ENCODE measurements around the gene ARHGAP10.

The ARHGAP10 gene

GRCh38 chr4:147731580-147732517 is at the start of gene ARHGAP10:
Gene ARHGAP10, plus strand, starts transcription at chr4:147732088. Its CDS starts 214 bp downstream, at chr4:147732302.
- DNase-seq, result peak; percentile 72

DNA sequence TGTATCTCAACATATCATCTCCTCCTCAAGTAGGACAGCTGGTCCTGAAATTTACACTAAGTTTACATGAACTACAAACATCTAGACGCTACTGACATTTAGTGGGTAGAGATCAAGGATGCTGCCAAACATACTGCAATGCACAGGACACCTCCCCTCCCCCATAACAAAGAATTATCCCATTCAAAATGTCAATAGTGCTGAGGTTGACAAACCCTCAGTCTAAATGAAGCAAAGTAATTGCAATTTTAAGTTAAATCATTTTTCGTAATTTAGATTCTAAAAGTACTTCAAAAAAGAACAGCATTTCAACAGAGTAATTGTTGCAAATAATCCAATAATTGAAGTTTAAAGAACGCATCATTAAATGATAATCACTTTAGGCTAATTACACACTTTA is 49.1 kb upstream of the ARHGAP10 start:
- DNase-seq, result no peak

GRCh38 chr4:147683188-147683591 is 48.7 kb upstream of the ARHGAP10 start:
- no peak for DNase-seq

DNA sequence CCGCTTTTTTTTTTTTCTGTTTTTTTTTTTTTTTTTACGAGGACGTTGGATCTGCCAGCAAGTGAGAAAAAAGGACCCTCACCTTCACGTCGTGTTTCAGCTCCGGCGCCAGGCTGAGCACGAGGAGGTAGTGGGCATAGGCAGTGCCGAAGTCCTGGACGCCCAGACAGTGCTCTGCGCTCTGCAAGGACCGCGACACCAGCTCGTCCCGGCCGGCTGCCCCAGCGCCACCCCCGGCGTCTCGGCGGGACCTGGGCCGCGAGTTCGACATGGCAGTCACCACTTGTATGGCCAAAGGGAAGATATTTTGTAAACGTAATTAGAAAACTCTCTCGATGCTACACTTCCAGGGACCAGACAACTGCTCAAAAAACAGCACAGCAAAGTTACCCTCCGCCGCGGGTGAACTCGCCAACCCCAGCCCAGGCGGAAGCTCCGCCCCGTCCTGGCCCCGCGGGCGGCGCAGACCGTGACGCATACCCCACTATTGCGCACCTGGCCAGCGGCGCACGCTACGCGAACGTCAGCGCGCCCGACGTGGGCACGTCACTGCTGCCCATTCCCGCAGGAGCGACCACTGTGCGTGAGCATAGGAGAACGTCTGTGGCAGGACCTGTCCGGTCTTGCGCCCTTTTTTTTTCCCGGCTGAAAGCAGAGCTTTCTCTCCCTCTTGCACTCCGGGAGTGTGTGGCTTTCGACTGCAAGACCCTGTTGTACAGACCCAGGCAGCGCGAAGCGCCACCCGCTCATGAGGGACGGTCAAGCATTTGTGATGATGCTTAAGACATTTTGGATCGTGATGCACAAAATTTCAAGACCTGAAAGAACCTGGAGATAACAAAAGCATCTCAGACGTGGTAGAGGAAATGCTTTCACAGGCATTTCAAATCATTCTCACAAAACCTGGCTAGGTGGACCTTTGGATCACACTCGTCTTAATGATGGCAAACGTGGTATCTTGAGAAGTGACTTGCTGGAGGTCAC is 47.9 kb upstream of the ARHGAP10 start, which contains the start of gene PRMT9:
Gene PRMT9, minus strand, starts transcription at position 447 of the 984 bp plus-strand sequence. Its CDS starts 176 bp downstream, at position 271.
- peak; percentile 87 for DNase-seq

DNA sequence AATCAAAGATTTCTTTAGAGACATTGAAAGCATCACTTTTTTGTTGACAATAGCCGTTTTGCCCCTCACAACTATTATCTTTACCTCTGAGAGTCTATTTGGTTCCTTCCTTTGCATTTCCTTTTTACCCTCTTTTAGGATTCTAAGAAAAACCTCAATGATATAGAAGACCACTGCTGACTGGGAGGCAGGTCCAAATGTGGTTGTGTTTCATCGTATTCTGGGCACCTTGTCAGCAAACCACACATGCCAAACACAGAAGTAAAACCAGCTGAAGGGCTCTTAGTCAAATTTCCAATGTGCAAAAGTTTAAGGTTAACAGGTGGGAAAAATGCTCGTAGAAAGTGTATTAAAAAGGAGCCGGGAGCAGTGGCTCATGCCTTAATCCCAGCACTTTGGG is 42.8 kb upstream of the ARHGAP10 start:
- DNase-seq, result no peak

- no peak for DNase-seq
Observed at GRCh38 chr4:147691820-147692219, 40.1 kb upstream of the ARHGAP10 start.

DNA sequence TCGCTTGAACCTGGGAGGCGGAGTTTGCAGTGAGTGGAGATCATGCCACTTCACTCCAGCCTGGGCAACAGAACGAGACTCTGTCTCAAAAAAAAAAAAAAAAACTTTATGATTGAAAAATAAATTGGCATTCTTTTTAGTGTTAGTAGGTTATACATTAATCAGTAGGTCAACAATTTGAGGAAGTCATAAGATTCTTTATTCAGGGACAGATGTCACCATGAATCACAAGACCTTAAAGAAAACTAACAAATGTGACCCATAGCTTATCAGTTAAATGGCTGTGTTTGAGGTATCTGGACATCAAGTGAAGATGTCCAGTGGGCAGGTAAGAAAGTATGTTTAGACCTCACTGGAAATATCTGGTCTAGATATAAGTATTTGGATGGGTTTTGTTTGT is 38.7 kb upstream of the ARHGAP10 start:
- no peak for DNase-seq

- DNase-seq, result no peak
Observed at GRCh38 chr4:147696866-147697265, 35.0 kb upstream of the ARHGAP10 start.

GRCh38 chr4:147704846-147705245 is 27.0 kb upstream of the ARHGAP10 start:
- no peak for DNase-seq

GRCh38 chr4:147707892-147708672 is 23.8 kb upstream of the ARHGAP10 start:
- peak; percentile 56 for DNase-seq

DNA sequence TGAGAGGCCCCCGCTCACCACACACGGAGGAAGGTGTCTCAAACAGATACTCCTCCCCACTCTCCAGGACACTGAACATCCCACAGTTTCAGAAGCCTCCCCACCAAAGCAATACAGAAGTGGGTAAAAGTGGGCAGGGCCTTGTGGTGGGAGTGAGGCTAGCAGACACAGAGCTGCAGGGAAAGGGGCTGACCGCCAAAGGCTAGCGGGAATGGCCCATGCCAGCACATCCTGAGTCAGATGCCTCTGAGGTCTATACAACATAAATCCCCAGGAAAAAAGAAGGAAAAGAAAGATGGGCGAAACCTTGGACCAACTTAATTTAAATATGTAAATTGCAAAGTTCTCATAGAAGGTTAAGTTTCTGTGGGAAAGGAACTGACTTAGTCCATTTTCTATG is 21.9 kb upstream of the ARHGAP10 start:
- no peak for DNase-seq

DNA sequence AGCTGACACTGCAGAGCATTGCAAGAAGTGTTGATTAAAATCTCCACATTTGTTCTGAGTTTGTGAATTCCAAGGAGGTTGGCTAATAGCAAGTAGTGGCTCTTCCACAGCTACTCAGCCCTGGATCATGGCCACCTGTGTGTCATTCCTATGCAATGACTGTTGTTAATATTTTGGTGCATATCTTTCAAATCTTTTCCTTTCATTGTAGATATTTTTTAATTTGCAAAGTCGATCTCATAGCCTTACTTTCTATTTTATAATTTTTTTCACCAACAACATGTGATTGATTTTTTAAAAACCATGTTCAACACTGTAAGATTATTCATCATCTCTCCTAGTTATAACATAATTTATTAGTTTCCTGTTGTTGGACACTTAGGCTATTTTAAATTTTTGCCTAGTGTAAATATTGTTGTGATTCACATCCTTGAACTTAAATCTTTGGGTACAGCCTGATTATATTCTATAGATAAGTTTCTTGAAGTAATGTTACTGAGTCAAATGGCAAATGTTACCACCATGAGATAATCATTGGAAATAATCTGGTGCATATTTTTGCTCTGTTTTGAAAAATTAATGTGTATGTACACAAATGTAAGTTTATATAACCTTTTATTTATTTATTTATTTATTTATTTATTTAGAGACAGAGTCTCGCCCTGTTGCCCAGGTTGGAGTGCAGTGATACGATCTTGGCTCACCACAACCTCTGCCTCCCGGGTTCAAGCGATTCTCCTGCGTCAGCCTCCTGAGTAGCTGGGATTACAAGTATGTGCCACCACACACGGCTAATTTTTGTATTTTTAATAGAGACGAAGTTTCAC is 17.1 kb upstream of the ARHGAP10 start:
- no peak for DNase-seq

DNA sequence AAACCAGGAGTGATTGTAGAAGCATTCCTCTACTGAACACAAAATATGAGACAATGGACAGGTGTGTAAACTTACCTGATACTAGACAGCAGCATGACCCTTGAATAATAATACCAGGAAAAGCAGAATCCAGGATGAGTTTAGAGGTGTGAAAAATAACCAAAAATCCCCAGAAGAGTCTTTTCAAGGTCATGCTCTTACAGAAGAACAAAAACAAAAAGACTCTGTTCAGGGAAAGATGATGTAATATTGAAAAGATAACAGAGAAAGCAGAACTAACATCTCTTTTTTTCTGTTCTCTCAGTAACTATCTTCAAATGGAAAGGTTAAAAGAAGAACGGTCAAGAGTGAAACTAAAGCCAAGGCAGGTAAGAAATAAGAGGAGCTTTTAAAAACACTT is 14.0 kb upstream of the ARHGAP10 start:
- no peak for DNase-seq

- no peak for DNase-seq
Observed at GRCh38 chr4:147723326-147723725, 8.6 kb upstream of the ARHGAP10 start.

DNA sequence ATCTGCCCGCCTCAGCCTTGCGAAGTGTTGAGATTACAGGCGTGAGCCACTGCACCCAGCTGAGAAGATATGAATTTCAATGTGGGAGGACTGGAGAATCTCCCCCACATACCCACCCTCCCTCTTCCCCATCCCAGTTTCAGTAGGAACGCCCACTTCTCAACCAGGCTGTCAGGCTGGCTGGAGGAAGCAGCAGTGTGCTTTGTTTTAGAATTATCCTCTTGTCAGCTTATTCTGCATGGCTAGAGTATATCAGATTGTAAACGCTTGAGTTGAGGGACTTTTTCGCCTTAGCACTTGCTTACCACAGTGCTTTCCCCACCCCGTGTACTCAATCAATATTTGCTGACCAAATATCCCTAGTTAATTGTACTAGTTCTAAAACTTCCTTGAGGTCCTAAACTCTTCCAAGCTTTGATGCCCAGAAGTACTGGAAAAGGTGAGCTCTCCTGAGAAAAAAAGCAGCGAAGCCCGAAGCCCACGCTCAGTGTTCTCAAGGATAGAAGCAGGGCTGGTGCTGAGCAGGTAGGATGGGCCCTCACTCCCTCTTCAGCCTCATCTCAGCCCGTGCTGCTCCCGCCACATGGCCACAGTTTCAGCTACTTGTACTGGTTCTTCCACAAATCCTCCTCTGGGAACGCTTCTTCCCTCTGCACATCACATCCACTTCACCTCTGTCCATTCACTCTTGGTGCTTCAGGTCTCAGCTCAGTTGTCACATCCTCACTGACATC is 7.3 kb upstream of the ARHGAP10 start:
- no peak for DNase-seq

DNA sequence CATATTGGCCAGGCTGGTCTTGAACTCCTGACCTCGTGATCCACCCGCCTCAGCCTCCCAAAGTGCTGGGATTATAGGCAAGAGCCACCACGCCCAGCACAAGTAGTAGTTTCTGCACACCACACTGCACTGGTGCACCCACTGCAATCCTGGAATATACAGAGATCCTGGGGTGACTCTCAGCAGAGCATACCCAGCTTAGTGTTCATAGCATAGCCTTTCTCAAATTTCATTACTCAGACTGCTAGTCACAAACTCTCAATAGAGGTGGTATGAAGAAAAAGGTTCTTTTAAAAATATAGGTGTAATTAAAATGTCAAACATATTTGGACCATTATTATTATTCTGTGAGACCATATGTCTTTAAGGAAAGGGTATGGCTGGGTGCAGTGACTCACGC is 6.2 kb upstream of the ARHGAP10 start:
- DNase-seq, result no peak

DNA sequence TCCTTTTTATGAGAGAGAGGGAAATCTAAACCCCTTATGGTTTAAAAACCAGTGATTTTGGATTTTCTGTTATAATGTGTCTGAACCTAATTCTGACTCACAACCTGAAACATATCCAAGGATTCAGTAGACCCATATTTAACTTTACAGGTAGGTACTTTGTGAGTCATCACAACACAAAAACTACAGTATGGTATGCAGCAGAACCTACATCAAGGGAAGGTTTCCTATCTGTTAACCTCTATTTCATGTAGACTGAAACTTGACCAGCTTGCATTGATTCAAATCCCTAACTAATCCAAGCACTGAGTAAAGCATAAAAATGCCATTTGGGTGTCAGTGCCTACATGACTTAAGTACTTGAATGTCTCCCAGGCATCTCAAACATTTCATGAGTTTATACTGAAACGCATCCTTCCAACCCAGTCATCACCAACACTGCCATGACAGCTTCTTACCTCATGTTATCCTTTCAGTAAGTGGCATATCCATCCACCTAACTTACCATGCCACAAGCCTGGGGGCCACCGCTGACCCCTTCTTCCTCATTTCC is 4.3 kb upstream of the ARHGAP10 start:
- DNase-seq, result no peak

DNA sequence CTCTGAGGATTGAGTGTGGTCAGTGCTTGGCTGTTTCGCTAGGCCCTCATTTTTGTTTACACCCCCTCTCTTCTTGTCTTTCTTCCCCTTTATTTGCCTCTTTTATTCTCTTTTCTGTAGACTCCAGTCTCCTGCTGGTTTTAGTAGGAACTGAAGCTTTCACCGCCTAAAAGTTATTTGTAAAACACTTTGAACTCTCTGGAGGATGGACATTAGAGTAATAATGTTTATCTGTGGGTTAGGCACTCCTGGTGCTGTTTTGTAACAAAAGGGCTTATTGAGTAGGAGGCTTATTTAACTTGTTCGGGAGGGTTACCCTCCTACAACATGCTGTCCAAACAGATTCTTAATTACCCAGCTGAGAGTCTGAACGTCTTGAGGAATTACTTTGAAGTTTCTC is 1.6 kb upstream of the ARHGAP10 start:
- no peak for DNase-seq

GRCh38 chr4:147732518-147733235 is 789 bp downstream of the ARHGAP10 start:
- DNase-seq, result no peak
